Activated naive CD8-positive, alpha-beta T cell (primary cell): Measurements from ENCODE around the gene STARD8.

Experiments
- H3K27ac Mint-ChIP-seq: one replicate; pipeline ENCODE4 v1.8.0; 2021; ENCODE audit warnings: mixed read lengths
- H3K27me3 Mint-ChIP-seq: one replicate; pipeline ENCODE4 v1.8.0; 2021; ENCODE audit warnings: mixed read lengths
- H3K36me3 Mint-ChIP-seq: one replicate; pipeline ENCODE4 v1.8.0; 2021; ENCODE audit warnings: mixed read lengths
- H3K4me1 Mint-ChIP-seq: one replicate; pipeline ENCODE4 v1.8.0; 2021; ENCODE audit warnings: low read depth, mixed read lengths
- H3K4me3 Mint-ChIP-seq: one replicate; pipeline ENCODE4 v1.8.0; 2021; ENCODE audit warnings: mild to moderate bottlenecking, mixed read lengths
- H3K9me3 Mint-ChIP-seq: one replicate; pipeline ENCODE4 v1.8.0; 2021; ENCODE audit warnings: low read depth, mixed read lengths

The STARD8 gene

GRCh38 chrX:68710870-68711576 is 63.6 kb downstream of the STARD8 start:
- H3K36me3 Mint-ChIP-seq, result no peaks in the 10 kb centered on the region
- H3K4me3 Mint-ChIP-seq, result no peak overlapping the region
- H3K27me3 Mint-ChIP-seq, result no peaks in the 10 kb centered on the region
- H3K4me1 Mint-ChIP-seq, result no peaks in the 10 kb centered on the region
- H3K9me3 Mint-ChIP-seq, result no peaks in the 10 kb centered on the region
- no peak overlapping the region for H3K27ac Mint-ChIP-seq

GRCh38 chrX:68711845-68712244 is 64.4 kb downstream of the STARD8 start:
- no peaks in the 10 kb centered on the region for H3K27me3 Mint-ChIP-seq
- H3K4me3 Mint-ChIP-seq, result no peak overlapping the region
- no peak overlapping the region for H3K27ac Mint-ChIP-seq
- H3K36me3 Mint-ChIP-seq, result no peaks in the 10 kb centered on the region
- H3K4me1 Mint-ChIP-seq, result no peaks in the 10 kb centered on the region
- no peaks in the 10 kb centered on the region for H3K9me3 Mint-ChIP-seq

- Mint-ChIP-seq H3K36me3 (no peaks in the 10 kb centered on the region), H3K27me3 (no peaks in the 10 kb centered on the region), H3K4me3 (no peak overlapping the region), H3K9me3 (no peaks in the 10 kb centered on the region), H3K4me1 (no peaks in the 10 kb centered on the region), H3K27ac (no peak overlapping the region)
Observed at GRCh38 chrX:68714856-68715255, 67.4 kb downstream of the STARD8 start.

DNA sequence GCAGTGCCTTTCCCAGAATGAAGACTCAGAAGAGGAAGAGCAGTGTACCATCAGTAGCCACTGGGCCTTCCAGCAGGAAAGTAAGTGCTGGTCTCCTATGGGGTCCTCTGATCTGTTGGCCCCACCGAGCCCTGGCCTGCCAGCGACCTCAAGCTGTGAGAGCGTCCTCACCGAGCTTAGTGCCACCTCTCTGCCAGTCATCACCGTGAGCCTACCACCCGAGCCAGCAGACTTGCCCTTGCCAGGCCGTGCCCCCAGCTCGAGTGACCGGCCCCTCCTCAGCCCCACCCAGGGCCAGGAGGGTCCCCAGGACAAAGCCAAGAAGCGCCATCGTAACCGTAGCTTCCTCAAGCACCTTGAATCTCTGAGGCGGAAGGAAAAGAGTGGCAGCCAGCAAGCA is 69.7 kb downstream of the STARD8 start:
- Mint-ChIP-seq H3K9me3 (no peaks in the 10 kb centered on the region), H3K27ac (no peak overlapping the region), H3K27me3 (no peaks in the 10 kb centered on the region), H3K36me3 (no peaks in the 10 kb centered on the region), H3K4me3 (no peak overlapping the region), H3K4me1 (no peaks in the 10 kb centered on the region)

DNA sequence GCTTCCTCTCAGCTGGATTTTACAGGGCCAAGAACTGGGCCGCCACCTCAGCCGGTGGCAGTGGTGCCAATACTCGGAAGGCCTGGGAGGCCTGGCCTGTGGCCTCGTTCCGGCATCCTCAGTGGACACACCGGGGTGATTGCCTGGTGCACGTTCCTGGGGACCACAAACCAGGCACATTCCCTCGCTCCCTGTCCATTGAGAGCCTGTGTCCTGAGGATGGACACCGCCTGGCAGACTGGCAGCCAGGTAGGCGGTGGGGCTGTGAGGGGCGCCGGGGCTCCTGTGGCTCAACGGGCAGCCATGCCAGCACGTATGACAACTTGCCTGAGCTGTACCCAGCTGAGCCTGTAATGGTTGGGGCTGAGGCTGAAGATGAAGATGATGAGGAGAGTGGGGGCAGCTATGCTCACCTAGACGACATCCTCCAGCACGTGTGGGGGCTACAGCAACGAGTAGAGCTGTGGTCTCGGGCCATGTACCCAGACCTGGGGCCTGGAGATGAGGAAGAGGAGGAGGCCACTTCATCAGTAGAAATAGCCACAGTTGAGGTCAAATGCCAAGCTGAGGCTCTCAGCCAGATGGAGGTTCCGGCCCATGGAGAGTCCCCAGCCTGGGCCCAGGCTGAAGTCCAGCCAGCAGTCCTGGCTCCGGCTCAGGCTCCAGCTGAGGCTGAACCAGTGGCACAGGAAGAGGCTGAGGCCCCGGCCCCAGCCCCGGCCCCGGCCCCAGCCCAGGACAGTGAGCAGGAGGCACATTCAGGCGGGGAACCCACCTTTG is 70.4 kb downstream of the STARD8 start:
- Mint-ChIP-seq H3K27me3 (no peaks in the 10 kb centered on the region), H3K4me1 (no peaks in the 10 kb centered on the region), H3K9me3 (no peaks in the 10 kb centered on the region), H3K4me3 (no peak overlapping the region), H3K36me3 (no peaks in the 10 kb centered on the region), H3K27ac (no peak overlapping the region)

GRCh38 chrX:68718443-68718820 is 71.0 kb downstream of the STARD8 start:
- no peaks in the 10 kb centered on the region for H3K4me1 Mint-ChIP-seq
- no peaks in the 10 kb centered on the region for H3K27me3 Mint-ChIP-seq
- no peak overlapping the region for H3K27ac Mint-ChIP-seq
- no peaks in the 10 kb centered on the region for H3K9me3 Mint-ChIP-seq
- H3K4me3 Mint-ChIP-seq, result no peak overlapping the region
- no peaks in the 10 kb centered on the region for H3K36me3 Mint-ChIP-seq

GRCh38 chrX:68719181-68719903 is 71.9 kb downstream of the STARD8 start:
- Mint-ChIP-seq H3K4me3 (no peak overlapping the region), H3K9me3 (no peaks in the 10 kb centered on the region), H3K36me3 (no peaks in the 10 kb centered on the region), H3K27me3 (no peaks in the 10 kb centered on the region), H3K27ac (no peak overlapping the region), H3K4me1 (no peaks in the 10 kb centered on the region)

DNA sequence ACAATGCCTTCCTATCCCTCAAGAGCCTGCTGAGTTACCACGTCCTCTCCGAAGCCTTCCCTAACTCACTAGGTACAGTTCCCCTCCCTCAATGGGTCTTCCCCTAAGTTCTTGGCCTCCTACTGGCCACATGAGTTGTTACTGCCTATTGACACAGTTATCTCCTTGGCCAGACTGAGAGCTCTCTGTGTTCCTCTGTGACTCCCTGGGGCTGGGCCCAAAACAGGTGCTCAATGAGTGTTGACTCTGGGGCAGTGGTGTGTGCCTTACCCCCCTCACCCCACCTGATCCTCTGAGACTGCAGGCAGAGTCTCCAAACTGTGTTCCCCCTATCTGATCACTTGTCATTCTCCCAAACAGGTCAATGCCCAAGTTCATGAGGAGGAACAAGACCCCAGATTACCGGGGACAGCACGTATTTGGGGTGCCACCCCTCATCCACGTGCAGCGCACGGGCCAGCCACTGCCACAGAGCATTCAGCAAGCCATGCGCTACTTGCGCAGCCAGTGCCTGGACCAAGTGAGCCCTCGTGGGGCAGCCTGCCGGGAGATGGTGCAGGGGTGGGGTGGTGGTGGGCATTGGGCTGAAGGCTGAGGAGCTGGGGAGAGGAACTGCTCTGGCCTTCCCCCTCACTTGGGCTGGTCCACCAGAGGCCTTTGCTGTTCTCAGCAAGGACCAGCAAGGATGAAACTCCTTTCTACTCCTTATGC is 72.6 kb downstream of the STARD8 start:
- Mint-ChIP-seq H3K4me3 (no peak overlapping the region), H3K4me1 (no peaks in the 10 kb centered on the region), H3K27ac (no peak overlapping the region), H3K27me3 (no peaks in the 10 kb centered on the region), H3K36me3 (no peaks in the 10 kb centered on the region), H3K9me3 (no peaks in the 10 kb centered on the region)

DNA sequence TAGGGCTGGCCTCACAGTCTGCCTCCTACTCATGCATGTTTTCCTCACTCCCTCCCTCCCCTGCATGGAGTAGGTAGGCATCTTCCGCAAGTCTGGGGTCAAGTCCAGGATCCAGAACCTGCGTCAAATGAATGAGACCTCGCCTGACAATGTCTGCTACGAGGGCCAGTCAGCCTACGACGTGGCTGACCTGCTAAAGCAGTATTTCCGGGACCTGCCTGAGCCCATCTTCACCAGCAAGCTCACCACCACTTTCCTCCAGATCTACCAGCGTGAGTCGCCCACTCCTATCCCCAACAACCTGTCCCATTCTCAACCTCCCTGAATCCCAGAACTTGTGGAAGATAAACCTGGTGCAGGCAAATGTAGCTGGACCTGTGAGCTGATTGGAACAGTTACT is 73.4 kb downstream of the STARD8 start:
- Mint-ChIP-seq H3K4me1 (no peaks in the 10 kb centered on the region), H3K4me3 (no peak overlapping the region), H3K27ac (no peak overlapping the region), H3K36me3 (no peaks in the 10 kb centered on the region), H3K9me3 (no peaks in the 10 kb centered on the region), H3K27me3 (no peaks in the 10 kb centered on the region)

DNA sequence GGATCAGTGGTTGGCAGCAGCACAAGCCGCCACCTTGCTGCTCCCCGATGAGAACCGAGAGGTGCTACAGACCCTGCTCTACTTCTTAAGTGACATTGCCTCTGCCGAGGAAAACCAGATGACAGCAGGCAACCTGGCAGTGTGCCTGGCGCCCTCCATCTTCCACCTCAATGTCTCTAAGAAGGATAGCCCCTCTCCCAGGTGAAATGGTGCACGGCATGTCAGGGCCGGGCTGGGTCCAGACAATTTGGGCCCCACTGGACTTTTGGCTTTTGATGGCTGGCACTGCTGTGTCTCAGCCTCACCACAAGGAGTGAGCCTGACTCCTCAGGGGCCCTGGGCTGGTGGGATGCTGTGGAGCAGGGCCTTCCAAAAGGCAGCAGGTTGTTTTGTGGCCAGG is 74.1 kb downstream of the STARD8 start:
- Mint-ChIP-seq H3K9me3 (no peaks in the 10 kb centered on the region), H3K27me3 (no peaks in the 10 kb centered on the region), H3K36me3 (no peaks in the 10 kb centered on the region), H3K27ac (no peak overlapping the region), H3K4me3 (no peak overlapping the region), H3K4me1 (no peaks in the 10 kb centered on the region)

DNA sequence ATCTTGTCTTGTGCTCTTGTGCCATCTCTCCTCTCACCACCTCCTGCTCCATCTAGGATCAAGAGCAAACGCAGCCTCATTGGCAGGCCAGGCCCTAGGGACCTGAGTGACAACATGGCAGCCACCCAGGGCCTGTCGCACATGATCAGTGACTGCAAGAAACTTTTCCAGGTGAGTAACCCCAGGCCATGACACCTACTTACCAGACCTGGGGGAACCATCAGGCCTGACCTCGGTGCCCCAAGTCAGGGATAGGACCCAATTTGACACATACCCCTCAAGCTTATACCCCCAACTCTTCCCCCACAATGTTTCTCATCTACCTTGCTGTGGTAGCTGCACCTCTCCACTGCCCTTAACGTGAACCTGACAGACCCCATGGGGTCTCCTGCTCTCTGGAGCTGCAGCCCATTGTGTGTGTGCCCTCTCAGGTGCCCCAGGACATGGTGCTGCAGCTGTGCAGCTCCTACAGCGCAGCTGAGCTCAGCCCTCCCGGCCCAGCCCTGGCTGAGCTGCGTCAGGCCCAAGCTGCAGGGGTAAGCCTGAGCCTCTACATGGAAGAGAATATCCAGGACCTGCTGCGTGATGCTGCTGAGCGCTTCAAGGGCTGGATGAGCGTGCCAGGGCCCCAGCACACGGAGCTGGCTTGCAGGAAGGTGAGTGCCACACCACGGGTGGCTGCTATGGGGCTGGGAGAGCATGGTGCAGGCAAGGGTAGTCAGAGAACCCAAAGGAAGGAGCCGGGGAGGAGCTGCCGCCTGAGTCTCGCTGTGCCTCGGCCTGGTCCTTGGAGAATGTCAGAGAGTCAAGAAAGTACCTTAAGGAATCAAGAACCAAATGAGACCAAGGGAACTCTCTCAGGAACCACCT is 74.8 kb downstream of the STARD8 start:
- H3K9me3 Mint-ChIP-seq, result no peaks in the 10 kb centered on the region
- no peaks in the 10 kb centered on the region for H3K36me3 Mint-ChIP-seq
- no peak overlapping the region for H3K27ac Mint-ChIP-seq
- no peak overlapping the region for H3K4me3 Mint-ChIP-seq
- H3K27me3 Mint-ChIP-seq, result no peaks in the 10 kb centered on the region
- no peaks in the 10 kb centered on the region for H3K4me1 Mint-ChIP-seq

DNA sequence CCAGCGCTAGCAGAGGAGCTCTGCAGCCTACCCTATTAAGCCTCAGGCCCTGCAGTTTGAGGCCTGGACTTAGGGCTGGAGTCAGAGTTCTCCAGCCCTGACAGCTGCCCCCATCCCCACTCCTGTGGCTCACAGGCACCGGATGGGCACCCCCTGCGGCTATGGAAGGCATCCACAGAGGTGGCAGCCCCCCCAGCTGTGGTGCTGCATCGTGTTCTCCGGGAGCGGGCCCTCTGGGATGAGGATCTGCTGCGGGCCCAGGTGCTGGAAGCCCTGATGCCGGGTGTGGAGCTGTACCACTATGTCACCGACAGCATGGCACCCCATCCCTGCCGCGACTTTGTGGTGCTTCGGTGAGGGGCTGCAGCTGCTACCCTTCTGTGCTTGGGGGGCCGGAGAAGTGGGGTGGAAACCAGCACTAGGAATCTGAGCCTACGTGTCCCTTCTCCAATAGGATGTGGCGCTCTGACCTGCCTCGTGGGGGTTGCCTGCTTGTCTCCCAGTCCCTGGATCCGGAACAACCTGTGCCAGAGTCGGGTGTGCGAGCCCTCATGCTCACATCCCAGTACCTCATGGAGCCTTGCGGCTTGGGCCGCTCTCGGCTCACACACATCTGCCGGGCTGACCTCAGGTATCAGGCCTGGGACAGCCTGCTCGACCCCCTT is 76.2 kb downstream of the STARD8 start:
- Mint-ChIP-seq H3K4me3 (no peak overlapping the region), H3K27ac (no peak overlapping the region), H3K9me3 (no peaks in the 10 kb centered on the region), H3K4me1 (no peaks in the 10 kb centered on the region), H3K27me3 (no peaks in the 10 kb centered on the region), H3K36me3 (no peaks in the 10 kb centered on the region)

DNA sequence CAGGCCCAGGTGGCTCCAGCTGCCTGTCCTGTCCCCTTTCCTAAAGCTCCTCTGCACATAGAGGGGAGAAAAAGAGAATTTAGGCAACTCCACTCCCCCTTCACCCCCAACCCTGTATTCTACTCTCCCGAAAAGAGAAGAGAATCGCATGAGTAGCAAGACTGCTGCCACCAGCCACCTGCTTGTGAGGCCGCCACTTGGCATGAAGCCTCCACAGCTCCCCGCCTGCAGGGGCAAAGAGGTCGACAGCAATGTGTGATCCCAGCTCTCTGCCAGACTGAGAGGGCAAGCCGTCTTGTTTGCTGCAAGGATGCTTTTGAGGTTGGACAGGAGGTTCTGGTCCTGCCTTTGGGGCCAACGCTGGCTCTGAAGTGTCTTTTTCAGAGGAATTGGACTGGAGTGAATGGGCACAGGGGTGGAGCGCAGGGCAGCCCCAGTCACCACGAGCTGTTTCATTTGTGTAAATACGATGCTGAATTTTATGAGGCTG is 77.1 kb downstream of the STARD8 start:
- Mint-ChIP-seq H3K36me3 (no peaks in the 10 kb centered on the region), H3K4me3 (no peak overlapping the region), H3K27ac (no peak overlapping the region)

More for the DNA sequence above, 77.1 kb downstream of the STARD8 start:
- Mint-ChIP-seq H3K4me1 (no peaks in the 10 kb centered on the region), H3K27me3 (no peaks in the 10 kb centered on the region), H3K9me3 (no peaks in the 10 kb centered on the region)
